ENCODE data around the gene YARS1.

The YARS1 gene

GRCh38 chr1:32779242-32779641, 37.9 kb downstream of the YARS1 start:
- DNase-seq: no peak

GRCh38 chr1:32775640-32776337, 41.4 kb downstream of the YARS1 start:
- peak; percentile 78 for DNase-seq

DNA sequence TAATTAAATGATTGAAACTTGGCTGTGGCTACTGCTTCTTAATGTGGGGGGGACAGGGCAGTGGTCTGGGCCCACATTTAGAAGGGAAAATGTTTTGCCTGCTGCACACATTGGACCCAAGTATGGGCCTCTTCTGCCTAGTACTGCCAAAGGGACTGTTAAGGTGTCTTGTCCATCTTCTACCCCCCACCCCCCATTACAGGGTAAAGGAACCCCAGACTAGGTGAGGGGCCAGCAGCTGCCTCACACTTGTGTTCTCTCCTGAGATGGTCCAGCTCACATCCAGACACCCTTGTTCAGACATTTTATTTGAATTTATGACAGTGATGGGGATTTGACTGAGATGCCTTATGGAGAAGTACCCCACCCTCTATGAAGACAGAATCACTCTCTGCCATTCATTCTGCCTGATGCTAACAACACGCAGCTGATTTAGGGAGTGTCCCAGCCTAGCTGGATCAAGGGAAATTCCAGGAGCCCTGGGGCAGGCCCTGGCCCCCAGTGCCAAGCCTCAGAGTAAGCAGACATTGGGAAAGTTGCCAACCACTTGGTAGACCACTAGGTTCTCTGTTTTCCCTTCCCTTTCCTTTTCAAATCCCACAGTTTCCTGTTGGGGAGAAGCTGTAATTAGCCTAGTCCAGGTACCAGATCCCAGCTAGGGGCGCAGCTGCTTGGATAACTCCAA, 42.1 kb downstream of the YARS1 start:
- DNase-seq: peak; percentile 73

DNA sequence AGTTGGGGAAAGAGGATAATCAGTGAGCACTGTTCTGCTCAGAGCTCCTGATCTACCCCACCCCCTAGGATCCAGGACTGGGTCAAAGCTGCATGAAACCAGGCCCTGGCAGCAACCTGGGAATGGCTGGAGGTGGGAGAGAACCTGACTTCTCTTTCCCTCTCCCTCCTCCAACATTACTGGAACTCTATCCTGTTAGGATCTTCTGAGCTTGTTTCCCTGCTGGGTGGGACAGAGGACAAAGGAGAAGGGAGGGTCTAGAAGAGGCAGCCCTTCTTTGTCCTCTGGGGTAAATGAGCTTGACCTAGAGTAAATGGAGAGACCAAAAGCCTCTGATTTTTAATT, 42.7 kb downstream of the YARS1 start:
- DNase-seq: no peak

- no peak for DNase-seq
Measured at GRCh38 chr1:32773764-32774463, 43.2 kb downstream of the YARS1 start.

DNA sequence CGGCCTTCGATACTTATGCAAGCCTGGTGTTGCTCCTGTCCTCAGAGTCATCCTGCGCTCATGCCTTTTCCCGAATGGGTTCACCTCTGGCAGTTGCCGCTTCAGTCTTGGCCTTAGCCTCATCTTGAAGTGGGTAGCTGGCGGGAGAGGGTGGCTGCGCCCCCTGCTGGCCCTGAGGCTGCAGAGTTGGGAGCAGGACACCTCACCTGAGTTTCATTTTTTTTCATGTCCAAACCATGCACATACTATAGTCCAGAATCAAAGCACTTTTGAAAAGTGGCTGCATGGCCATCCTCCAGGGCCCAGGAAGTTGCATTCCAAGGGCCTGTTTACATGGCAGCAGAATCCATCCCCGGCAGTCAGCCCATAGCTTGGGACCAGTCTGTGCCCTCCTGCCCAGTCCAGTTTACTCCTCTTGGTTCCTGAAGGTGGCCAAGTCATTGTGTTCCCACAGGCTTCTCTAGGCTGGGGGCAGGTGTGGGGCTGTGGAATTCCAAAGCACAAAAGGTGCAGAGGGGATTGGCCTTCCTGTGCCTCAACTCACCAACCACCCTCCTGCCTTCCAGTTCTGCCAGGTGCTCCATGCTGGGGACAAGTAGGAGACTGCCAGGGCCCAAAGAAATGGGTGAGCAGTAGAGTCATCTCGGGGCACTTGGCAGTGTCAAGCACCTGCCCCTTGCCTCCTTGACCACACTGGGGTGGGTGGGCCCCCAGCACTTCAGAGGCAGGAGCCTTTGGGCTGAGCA, 44.0 kb downstream of the YARS1 start:
- peak; percentile 72 for DNase-seq

DNA sequence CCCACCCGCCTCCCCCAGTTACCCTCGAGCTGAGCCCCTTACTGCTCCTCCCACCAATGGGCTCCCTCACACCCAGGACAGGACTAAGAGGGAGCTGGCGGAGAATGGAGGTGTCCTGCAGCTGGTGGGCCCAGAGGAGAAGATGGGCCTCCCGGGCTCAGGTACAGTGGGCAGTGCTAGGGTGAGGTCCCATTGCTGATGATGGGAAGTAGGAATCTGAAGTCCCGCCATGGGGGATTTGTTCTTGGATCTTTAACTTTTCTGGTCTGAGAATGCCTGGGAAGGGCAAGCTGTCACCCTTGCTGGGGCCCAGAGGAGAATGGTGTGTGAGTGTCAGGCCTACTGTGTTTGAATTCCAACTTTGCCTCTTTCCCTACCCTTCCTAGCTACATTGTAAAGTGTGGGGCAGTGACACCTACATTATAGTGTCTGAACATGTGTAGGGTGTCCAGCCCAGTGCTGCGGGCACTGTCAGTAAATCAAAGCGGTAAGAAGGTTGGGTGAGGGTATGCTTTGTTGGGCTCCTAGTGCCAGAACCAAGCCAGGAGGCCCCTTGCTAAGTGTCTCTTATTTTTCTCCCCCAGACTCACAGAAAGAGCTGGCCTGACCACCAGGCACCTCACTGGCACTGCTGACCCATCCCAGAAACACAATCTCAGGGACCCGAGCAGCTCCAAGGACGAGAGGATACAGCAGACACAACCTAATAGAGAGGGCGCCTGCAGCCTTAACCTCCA, 44.7 kb downstream of the YARS1 start:
- no peak for DNase-seq

GRCh38 chr1:32771561-32772280, 45.4 kb downstream of the YARS1 start:
- no peak for DNase-seq

DNA sequence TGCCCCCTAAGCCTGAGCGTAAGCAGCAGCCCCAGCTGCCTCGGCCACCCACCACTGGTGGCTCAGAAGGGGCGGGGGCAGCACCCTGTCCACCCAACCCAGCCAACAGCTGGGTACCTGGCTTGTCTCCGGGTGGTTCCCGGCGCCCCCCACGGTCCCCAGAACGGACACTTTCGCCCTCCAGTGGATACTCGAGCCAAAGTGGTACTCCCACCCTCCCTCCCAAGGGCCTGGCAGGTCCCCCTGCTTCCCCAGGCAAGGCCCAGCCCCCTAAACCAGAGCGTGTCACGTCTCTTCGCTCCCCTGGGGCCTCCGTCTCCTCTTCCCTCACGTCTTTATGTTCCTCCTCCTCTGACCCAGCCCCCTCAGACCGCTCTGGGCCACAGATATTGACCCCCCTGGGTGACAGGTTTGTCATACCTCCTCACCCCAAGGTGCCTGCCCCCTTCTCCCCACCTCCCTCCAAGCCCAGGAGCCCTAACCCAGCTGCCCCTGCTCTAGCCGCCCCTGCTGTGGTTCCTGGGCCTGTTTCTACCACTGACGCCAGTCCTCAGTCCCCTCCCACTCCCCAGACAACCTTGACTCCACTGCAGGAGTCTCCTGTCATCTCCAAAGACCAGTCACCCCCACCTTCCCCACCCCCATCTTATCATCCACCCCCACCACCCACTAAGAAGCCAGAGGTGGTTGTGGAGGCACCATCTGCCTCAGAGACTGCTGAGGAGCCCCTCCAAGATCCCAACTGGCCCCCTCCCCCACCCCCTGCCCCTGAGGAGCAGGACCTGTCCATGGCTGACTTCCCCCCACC, 46.2 kb downstream of the YARS1 start:
- DNase-seq: no peak

- no peak for DNase-seq
Measured at GRCh38 chr1:32770221-32770731, 46.9 kb downstream of the YARS1 start.

GRCh38 chr1:32769524-32770220, 47.5 kb downstream of the YARS1 start:
- DNase-seq: peak; percentile 79

DNA sequence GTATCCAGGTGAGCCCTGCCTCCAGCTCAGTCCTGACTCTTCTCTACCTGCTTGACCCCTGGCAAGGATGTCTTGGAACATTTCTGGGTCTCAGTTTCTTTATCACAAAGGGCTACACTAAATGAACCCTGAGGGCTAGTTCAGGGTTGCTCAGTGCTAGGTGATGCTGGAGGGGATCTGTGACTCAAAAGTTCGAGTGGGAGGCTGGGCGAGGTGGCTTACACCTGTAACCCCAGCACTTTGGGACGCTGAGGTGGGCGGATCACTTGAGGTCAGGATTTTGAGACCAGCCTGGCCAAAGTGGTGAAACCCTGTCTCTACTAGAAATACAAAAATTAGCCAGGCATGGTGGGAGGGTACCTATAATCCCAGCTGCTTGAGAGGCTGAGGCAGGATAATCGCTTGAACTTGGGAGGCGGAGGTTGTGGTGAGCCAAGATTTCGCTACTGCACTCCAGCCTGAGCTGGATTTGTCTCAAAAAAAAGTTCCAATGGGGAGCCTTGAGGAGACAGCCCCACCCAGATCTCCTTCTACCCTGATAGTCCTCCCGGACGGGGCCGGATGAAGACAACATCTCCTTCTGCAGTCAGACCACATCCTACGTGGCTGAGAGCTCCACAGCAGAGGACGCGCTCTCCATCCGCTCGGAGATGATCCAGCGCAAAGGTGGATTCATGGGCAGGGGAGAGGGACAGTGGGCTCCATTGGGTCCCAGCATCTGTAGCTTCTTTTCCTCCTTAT, 48.9 kb downstream of the YARS1 start:
- no peak for DNase-seq

GRCh38 chr1:32767641-32768040, 49.5 kb downstream of the YARS1 start:
- DNase-seq: no peak

GRCh38 chr1:32767156-32767555, 50.0 kb downstream of the YARS1 start:
- no peak for DNase-seq

DNA sequence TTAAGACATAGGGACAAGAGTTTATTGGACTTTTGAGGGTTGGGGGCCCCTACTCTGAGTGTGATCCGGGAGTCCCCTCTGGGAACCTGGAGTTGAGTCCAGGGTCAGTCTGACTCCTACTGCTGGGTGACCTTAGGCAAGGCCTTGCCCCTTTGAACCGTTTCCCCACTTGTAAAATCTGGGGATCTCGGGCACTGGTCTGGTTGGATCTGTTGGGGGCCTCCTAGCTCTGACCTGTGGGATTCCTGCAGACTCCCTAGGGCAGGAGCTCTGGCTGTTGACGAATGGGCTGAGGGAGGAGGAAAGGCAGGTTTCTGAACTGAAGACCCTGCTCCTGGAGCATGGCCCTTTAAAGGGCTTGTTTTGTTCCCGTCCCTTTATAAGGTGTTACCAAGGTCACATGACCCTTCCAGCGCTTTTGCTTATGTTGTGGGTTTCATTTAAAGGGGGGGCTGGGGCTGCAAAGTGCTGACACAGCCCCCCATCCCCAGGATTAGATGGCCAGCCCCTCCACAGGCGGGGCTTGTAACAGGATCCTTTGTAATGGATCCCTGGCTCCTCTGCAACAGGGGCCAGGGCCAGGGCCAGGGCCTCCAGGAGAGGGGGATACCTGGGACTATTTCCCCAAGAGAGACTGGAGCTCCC, 50.7 kb downstream of the YARS1 start:
- DNase-seq: no peak

- no peak for DNase-seq
Measured at GRCh38 chr1:32765570-32766327, 51.4 kb downstream of the YARS1 start.

GRCh38 chr1:32764826-32765569, 52.2 kb downstream of the YARS1 start:
- no peak for DNase-seq

All from fibroblast of skin of back (primary cell).